ENCODE results near the gene FRMD1.

Gene FRMD1

DNA sequence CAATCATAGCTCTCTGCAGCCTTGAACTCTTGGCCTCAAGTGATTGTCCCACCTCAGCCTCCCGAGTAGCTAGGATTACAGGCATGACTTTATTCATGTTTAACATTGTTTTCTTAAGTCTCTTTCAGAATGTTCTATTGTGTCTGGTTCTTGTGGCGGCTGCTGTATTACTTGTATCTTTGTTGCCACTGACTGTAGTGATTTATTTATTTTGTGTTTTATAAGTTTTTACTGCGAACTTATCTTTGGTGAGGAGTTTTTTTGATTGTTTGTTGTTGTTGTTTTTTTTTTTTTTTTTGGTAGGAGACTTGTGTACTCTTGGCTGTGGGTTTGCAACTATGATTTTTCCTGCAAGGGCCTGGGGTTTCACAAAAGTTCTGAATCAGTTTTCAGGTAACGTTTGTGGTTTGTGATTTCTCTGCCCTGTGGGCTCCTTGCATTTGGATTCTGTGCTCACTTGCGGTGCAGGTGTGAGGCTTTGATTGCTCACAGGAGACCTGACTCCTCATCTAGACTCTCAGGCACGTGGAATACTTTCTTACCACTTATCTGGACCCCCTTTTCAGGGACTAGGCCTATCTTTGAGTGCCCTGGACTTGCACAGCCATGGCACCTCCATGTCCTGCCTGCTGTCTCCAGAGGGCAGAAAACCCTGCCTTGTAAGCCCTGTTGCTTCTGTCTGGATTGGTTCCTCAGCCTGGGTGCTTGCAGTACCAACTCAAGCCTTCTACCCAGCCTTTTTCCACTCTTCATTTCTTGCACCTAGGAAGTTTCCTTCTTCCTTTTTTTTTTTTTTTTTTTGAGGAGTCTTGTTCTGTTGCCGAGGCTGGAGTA is 56.3 kb downstream of the FRMD1 start:
- no peak for DNase-seq

DNA sequence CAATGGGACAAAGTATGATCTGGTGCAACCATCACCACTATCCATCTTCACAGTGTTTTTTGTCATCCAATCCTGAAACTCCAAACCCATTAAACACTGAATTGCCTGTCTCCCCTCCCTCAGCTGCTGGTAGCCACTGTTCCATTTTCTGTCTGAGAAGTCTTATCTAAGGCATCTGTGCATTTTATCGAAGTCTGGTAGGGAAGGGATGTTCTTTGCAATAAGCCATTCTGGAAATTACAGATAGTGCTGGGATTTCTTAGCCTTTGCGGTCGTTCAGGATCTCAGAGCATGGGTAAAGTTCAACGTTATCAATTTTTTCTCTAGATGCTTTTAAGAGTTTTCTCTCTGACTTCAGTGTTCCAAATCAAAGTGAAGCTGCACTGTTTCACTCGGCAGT is 57.4 kb downstream of the FRMD1 start:
- DNase-seq: no peak

DNA sequence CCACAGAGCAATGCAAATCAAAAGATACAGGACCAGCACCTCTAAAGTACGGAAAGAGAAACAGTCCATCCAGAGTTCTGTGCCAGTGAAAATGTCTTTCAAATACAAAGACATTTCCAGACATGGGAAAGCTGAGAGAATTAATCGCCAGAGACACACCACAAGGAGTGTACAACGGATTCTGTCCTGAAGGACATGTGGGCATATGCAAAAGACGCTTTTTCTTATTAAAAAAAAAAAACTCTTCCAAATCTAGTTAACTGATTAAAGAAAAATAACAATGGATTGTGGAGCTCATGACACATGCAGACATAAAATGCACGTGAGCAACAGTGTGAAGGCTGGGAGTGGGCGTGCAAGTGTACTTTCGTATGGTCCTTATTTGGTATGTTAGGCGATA is 58.8 kb downstream of the FRMD1 start:
- DNase-seq: no peak

DNA sequence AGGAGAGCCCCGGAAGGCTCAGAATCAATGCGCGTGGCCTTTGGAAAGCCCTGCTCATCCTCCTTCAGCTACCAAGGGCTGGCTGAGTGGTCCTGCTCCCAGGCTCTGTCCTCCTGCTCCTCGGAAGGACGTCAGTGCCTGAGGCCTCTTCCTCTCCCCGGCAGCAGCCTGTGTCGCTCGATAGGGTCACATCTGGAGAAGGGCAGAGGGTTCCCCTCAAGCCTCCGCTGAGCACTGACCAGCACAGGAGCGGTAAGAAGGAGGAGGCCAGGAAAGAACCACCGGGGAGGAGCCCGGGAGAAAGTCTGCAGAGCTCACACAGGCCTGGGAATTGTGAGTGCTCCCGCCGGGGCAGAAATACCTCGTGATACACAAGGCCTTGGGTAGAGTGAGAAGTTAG is 60.3 kb downstream of the FRMD1 start:
- no peak for DNase-seq

DNA sequence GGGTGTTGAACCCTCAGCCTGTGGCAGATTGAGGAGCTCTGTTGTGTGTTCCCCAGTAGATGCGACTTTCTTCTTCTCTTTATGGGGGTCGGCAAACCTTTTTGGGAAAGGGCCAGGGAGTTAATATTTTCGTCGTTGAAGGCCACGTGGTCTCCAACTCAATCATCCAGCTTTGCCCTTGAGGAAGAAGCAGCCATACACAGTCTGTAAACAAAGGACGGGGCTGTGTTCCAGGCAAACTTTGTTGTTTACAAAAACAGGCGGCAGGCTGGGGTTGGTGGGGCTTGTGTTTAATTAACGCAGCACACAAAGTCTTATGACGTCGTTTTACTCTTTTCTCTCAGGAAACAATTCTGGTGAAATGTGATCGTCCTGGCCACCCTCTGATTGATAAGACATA is 61.4 kb downstream of the FRMD1 start:
- no peak for DNase-seq

DNA sequence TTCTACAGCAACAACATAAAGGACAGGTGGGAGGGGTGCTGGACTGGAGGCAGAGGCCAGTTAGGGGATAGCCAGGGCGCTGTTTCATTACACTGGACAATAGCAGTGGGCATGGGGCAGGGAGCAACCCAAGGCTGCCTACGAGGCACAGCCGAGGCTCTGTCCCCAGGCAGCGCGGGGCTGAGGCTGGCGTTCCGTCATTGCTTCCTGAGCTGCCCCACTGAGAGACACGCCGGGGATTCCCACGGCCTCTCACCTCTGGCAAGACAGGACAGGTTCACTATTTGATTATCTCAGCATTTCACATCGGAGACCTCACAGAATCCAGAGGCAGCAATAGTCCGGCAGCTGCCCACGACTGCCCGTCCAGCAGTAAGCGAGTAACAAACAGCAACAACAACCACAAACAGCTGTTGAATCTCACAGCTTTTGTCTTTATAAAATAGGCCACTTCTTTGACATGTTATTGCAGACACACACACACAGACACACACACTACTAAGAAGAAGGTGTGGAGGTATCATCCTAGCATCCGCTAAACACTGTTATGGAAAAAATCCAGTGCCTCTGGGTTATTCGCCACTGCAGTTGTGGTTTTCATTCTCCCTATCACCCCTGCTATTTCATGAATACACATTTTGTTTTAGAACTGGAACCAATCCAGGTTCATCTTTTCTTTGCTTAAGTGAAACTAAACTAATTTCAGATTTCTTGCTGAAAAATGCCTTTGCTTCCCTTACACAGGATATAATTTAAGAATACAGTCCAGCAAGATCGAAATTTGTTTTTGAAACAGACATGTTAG is 62.1 kb downstream of the FRMD1 start:
- no peak for DNase-seq

DNA sequence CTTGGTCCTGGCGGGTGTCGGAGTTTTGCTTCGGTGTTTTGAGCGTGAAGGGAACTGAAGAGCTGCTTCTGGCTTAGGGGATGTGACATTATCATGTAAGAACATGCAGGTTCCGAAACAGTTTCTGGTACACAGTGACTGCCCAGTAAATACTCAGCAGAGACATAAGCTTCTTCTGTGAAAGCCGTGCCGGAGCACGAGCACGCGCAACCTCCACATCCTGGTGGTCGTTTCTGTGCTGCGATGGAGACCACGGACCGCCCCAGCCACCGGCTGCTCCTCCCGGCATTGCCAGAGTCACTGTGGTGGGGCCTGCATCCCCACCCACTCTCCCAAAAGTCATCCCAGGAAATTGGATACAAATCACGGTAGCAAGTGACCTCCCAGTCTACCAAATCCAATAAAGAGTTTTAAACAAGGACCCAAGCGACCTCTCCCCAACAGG is 62.8 kb downstream of the FRMD1 start:
- DNase-seq: no peak

DNA sequence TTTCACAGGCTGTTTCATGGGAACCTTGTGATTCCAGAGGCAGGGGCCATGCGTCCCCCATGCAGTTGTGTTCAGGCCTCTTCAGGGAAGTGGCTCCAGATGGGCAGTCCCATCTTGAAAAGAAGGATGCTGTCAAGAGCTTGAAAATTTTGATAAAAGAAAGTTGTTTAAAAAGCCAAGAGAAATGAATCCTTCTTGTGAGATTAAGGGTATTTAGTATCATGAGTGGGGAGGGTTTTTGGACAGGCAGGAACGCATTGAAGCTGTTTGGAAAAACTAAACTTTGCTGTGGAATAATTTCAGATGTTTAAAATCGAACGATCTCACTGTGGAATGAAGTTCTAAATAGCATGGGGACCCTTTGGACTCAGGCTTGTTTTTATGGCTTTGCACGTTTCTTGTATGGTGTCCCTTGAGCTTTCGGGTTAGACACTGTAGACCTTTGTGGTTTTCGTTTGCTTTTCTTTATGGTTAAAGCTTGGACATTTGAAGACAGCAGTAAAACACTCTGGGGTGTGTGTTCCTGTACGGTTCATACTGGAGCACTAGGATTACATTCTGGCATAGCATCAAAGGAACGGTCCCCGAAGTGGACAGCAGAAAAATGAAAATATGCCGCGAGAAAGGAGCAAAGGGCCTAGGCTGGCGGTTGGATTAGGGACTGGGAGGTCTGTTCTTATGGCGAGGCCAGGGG is 63.4 kb downstream of the FRMD1 start:
- DNase-seq: no peak

DNA sequence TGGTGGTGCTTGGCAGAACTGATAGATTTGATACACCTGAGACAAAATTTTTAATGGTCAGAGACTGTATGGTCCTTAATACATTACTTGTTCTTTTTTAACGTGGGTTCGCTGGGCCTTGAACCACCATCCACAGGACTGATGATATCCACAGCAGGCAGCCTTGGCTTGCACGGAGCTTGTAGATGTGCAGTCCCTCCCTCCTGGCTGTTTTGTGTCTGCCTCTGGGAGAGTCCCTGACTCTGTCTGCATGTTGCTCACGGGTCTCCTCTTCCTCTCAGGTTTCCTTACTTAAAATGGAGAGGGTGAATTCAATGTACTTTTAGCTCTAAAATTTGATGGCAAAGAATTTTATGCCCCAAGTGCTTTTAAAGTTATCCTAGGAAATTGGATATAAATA is 64.0 kb downstream of the FRMD1 start:
- no peak for DNase-seq

DNA sequence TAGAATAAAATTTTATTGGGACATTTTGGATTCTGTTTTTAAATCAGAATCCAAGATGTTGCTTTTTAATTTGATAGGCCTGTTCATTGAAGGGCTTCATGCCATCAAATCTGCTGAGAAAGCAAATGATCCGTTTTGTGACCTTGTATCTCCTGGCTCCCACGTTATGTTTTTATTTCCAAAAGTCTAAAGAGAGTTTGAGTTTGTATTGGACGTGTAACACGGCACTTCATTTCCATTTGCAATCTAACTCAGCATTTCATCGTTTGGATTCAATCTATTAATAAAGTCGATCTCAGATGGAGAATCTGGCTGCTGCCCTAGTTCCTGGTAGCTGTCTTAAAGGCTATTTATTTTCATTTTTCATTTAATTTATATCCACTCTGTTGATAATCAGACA is 64.6 kb downstream of the FRMD1 start:
- DNase-seq: no peak

DNA sequence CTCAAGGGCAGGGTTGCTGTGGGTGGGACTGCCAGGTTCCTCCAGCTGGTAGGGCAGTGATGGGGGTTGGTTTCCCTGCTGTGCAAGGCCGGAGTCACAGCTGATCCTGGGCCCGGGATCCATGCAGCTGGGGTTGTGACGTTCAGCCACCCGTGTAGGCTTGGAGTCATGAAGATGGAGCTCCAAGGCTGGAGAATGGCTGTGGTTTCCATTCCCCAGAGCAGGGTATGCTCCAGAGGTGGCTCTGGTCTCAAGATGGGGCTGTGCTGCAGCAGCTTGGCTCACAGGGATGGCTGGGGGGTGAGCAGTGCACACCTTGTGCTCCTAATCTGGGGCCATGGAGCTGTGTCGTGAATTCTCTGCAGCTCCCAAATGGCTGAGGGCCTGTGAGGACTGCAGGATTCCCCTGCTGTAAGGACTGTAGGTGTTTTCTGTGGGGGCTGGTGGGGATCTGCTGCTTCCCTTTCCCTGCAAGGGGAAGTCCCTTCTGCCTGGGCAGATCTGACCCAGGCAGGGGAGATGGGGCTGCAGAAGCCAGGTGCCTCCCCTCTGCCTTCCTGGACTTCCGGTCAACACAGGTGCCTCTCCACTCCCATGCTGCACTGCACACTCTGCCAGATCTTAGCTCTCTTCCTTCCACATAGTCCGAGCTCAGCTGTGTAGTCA is 65.6 kb downstream of the FRMD1 start:
- no peak for DNase-seq

DNA sequence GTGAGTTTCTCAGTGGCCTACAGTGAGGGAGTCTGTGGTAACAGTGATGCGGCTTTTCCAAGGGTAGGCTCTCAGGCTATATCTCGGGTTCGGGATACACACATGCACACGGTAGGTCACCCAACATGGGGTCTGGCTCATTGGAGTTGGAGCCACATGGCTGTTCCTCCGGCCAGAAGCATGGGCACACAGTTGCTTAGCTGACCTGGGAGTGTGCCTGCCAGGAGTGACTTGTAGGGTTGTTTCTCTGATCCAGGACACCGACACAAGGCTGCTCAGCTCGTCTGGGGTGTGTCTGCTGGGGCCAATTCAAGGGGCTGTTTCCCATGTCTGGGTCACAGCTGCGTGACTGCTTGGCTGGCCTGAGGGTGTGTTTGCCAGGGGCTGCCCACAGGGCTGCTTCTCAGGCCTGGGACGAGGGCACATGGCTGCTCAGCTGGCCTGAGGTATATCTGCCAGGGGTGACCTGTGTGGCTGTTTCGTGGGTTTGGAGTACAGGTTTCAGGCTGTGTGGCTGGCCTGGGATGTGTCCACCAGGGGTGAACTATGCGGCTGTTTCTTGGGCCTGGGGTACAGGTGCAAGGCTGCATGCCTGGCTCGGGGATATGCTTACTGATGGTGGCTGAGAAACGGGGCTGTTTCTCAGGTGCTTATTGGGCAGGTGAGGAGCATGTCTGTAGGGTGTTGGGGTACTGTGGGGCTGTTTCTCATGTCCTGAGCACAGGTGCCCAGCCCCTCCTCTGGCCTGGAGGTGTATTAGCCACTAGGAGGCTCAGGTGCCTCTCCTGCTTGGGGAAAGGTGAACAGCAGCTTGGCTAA is 66.4 kb downstream of the FRMD1 start:
- no peak for DNase-seq

DNA sequence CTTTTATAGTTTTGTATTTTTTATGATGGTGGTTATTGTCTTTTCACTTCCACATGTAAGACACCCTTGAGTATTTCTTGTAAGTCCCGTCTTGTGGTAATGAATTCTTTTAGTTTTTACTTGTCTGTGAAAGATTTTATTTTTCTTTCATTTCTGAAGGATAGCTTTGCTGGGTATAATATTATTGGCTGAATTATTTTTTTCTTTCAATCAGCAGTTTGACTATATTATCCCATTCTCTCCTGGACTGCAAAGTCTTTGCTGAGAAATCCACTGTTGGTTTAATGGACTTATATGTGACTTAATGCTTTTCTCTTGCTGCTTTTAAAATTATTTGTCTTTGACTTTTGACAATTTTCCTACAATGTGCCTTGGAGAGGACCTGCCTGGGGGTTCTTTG is 67.7 kb downstream of the FRMD1 start:
- no peak for DNase-seq

DNA sequence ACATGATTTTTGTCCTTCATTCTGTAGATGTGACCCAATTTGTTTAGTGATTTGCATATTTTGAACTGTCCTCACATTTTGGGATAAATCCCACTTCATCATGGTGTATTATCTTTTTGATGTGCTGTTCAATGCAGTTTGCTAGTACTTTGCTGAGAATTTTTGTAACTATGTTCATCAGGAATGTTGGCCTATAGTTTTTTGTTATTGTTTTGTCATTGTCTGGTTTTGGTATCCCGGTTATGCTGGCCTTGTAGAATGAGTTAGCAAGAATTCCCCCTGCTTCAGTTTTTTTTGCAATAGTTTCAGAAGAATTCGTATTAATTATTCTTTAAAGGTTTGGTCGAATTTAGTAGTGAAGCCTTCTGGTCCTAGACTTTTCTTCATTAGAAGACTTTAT is 69.7 kb downstream of the FRMD1 start:
- no peak for DNase-seq

DNA sequence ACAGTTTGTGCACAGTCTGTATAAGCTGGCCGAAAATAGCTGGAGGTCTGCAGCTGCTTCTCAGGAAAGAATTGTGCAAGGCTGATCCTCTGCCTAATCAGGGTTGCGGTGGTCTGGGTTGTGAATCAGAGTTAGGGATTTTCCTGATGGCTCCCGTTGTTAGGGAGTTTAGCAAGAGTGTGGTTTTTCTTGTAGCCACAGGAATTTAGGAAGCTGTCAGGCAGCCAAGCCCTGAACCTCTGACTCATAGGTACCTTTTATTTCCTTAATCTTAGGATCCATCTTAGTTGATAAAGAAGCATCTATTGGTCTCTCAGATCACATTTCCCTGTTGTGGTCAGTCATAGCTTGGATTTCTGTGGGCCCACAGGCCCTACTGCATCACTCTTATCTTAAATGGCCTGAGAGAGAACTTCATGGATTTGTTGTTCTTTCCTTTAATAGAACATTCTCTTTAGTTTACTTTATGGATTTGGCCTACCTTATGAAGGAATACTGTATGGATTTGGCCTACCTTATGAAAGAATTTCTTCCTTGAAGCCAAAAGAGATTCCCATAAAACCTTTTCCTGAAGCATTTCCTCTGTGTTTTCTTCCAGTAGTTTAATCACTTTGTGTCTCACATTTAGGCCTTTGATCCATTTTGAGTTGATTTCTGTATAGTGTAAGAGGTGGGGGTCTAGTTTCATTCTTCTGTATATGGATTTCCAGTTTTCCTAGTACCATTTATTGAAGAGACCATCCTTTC is 71.2 kb downstream of the FRMD1 start:
- no peak for DNase-seq

DNA sequence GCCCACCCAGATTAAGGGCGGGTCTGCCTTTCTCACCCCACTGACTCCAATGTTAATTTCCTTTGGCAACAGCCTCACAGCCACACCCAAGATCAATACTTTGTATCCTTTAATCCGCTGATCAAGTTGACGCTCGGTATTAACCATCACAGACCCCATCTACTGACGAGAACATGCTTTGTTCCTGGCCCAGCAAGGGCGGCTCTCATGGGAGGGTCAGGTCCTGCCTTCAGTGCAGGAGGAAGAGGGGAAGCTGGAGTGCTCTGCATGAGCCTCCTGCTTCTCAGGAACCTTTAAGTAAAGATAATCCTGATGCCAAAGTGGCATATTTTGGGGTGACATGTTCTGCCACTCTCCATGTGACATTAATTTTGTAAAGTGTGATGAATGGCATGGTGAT is 73.2 kb downstream of the FRMD1 start:
- DNase-seq: no peak

DNA sequence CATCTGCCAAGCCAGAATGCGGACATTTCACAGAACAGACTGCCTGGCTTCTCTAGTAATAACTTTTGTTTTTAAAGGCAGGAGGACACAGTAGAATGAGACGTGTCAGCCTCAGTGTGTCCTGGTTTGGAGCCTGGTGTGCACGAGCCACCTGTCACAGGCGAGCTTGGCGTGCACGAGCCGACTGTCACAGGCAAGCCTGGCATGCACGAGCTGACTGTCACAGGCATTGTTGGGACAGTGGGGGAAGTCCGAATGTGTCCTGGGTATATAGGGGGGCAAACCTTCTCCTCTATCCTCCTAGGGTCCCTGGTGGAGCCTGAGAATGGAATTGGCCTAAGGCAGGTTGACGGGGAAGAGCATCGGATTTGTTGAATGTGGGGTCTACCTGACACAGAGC is 74.1 kb downstream of the FRMD1 start:
- DNase-seq: no peak

DNA sequence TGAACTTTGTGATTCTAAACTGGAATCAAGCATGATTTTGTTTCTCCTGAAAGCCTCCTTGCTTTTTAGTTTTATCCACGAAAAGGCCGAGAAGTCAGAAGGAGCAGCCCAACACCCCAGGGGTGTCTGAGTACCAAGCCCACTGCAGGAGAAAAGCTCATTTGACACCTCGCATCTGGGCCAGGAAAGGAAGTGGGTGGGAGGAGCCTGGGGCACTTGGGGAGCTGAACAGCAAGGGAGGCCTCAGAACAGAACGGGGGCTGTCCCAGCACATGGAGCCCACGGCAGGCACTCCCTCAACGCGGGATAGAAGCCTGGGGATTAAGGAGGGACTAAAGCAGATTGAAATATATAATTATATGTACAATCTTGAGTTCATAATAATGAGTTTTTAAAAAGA is 75.0 kb downstream of the FRMD1 start:
- no peak for DNase-seq

Measured in CD4-positive, alpha-beta T cell treated with Interleukin-21 for 1 hour (primary cell).